HS-5 (cell line): ENCODE measurements around the gene SCUBE3.

Experiments
- DNase-seq: peaks from one replicate; pipeline ENCODE4 v3.0.0-alpha.2; 2012; ENCODE audit warnings: low read depth

Gene SCUBE3

GRCh38 chr6:35213824-35214756 lies at the start of gene SCUBE3:
SCUBE3 (plus strand) TSS chr6:35213956; CDS start chr6:35214419, 463 bp downstream.
- DNase-seq, result no peak

GRCh38 chr6:35164277-35164676 lies 49.5 kb upstream of the SCUBE3 start:
- no peak for DNase-seq

GRCh38 chr6:35164868-35165267 lies 48.9 kb upstream of the SCUBE3 start:
- no peak for DNase-seq

DNA sequence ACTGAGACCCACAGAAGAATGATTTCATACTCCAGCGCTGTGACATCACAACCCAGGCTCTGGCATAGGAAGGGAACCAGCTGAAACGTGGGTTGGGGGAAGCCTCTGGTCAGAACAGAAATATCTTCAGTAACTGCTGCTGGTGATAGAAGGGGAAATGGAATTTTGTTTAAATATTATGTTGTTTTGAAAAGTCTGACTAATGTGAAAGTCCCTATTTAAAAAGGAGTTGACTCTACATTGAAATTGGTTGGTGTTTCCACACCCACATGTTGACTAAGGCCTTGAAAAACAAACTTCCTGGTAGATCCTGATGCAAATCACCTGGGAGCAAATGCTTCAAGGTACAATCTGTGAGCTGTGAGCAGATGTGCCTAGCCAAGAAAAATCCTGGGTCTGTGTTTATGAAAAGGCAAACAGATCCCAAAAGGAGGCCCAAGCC lies 48.1 kb upstream of the SCUBE3 start:
- no peak for DNase-seq

- no peak for DNase-seq
Measured at GRCh38 chr6:35166116-35166515, 47.6 kb upstream of the SCUBE3 start.

DNA sequence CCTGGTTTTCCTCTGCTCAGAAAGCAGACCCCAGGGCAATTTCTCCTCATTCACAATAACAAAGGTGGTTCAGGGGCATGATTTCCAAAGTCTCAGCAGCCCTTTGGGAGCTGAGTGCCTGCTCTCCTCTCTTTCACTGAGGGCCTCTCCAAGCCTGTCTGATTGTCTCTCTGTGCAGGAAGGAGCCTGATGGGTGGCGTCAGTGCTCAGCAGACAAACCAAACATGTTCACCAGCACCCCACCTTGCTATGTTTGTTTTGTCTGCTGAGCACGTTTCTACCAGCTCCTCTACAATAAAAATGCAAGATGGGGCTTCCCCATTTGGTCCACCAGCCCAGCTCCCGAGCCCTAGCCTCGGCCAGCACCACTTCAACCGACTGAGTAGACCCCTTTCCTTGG lies 47.2 kb upstream of the SCUBE3 start:
- no peak for DNase-seq

DNA sequence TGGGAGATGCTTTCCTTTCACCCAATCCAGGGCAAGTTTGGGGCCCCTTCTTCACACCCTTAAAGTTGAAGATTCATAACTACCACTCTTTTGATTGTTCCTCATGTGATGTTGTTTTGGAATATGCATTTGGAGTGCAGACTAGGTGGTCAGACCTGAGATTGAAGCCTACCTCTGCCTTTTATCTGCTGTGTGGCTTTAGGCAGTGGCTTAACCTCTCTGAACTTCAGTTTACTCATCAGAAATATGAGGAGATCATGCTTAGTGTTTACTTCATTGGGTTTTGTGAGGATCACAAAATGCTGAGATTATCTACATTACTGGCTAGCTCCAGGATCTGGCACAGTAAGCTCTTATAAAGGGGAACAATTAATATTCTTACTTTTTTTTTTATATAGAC lies 46.3 kb upstream of the SCUBE3 start:
- no peak for DNase-seq

GRCh38 chr6:35168461-35168861 lies 45.3 kb upstream of the SCUBE3 start:
- DNase-seq, result no peak

- DNase-seq, result no peak
Measured at GRCh38 chr6:35170166-35170565, 43.6 kb upstream of the SCUBE3 start.

GRCh38 chr6:35170891-35171290 lies 42.9 kb upstream of the SCUBE3 start:
- DNase-seq, result no peak

DNA sequence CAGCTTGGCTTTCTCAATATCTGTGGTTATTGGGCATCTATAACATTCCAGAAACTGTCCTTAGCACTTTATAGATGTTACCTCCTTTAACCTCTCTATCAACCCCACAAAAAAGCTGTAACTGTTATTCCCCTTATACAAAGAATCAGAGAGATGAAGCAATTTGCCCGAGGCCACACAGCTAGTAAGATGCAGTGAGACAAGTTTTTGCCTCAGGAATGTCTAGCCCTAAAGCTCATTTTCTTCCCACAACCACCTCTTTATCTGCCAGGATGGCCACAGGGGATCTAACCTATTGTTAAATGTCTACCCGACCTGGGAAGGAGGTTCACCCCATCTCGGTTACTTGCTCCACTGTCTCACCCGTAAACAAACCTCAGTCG lies 40.7 kb upstream of the SCUBE3 start:
- DNase-seq, result no peak

DNA sequence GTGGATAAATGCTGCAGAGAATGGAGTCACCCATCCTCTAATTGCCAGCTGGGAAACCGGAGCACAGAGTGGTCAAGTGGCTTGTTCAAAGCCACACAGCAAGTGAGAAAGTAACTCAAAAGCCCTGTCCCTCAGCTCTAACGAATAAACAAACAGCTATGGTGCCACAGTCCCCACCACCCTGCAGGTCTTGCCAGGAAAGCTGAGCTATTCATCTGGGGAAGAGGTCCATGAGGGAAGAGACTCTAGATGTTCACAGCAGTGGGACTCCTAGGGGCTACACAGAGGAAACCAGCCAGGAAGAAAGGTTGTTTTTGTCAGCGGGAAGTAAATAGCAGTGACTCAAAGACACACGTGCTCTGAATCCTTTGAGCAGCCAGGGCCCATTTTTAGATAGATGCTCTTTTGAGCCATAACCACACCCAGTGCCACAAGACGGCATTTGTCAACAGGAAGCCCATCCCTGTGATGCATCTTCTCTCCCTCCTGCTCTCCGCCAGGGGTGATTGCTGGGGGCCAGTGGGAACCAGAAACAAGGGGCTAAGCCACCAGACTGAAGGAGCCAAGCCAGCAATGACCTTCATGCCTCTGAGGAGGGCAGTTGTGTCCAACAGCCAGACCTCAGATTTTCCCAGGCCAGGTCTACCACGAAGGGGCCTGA lies 40.2 kb upstream of the SCUBE3 start:
- DNase-seq, result no peak

- no peak for DNase-seq
Measured at GRCh38 chr6:35174088-35174434, 39.7 kb upstream of the SCUBE3 start.

DNA sequence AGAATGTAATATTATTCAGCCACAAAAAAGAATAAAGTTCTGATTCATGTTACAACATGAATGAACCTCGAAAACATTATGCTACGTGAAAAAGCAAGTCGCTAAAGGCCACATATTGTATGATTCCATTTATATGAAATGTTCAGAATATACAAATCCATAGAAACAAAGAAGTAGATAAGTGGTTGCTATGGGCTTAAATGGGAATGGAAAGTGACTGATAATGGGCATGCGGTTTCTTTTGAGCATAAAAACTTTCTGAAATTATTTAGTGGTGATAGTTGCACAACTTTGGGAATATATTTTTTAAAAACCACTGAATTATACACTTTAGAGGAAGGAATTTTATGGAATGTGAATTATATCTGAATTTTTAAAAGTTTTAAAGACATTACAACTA lies 39.3 kb upstream of the SCUBE3 start:
- DNase-seq, result no peak

- no peak for DNase-seq
Measured at GRCh38 chr6:35176301-35177024, 37.3 kb upstream of the SCUBE3 start.

DNA sequence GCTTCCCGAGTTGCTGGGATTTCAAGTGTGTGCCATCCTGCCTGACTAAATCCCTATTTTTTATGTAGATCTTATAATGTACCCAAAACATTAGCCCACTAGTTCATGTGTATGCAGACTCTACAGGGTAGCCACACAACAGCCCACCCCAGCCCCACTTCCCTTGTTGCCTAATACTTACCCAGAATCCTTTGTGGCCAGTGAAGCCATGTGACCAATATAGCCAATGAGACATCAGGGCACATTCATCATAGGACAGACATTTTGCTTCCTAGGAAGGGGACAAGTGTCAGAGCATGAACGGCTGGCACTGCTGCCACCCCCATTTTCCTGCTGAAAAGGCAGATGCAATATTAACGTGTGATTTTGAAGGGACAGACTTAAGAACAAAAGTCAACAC lies 36.6 kb upstream of the SCUBE3 start:
- DNase-seq, result no peak

DNA sequence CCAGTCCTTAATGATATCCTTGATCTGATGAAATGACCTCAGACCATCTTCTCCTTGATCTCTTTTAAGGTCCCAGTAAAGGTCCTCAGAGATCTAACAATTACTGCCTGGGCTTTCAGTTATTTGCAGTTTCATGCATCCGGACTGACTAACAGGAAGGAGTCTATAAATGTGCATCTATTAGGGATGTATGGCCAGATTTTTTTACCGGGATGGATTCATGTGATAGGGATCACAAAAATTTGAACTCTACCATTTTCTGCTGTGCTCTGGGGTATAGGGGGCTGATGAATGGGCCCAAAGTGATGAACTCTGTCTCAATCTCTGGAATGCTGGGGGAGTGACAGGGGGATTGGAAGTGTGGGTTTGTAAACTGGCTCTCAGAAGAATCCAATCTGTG lies 36.2 kb upstream of the SCUBE3 start:
- no peak for DNase-seq

DNA sequence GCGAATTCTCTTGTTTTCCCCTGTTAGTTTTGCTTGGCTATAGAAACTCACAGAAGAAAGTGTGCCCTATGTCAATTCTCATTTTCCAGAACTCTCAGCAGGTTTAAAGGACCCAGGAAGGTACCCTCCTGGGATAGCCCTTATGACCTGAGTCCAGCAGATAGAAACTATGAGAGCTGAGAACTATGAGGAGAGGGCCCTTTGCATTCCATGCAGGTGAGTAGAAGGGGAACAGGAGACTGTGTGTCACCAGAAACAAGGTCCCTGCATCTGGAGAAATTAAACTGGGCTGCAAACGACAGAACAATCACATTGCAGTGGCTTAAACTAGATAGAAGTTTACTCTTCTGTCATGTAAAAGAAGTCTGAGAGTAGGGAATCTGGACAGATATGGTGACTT lies 35.7 kb upstream of the SCUBE3 start:
- no peak for DNase-seq

DNA sequence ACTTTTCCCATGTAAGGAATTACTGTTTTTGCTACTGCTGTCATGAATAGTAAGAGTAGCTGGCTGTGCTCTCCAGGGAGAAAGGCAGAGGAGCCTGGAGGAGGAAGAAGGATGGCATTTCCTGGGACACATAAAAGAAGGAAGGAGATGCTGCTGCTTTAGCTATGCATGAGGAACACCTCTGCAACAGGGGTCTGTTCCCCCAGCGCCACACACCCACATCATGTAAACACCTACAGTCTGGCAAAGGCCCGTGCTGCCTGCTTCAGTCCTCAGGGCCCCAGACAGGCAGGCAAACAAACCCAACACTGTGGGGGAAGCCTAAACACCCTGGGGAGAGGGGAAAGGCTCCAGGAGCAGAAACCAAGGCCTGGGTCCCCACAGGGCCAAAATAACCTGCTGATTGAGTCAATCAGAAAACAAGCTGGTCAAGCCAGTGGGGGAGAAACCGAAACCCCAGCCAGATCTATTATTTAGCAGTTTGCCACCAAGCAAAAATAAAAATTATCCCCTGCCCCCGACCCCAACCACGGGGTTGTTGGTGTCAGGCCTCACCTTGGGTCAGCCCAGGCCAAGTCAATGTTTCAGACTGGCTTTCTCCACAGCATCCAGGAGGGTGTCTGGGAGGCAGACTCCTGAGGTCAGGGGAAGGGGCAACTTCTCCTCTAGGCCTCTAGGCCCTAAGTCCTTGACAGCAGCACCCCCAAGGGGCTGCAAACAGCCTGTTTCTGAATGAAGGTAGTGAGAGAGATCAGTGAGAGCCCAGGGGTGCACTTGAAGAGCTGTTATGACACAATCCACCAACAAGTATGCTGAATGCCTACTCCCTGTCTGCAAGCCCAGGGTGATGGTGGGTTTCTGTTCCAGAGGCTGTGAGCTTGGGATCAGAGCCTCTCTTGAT lies 34.6 kb upstream of the SCUBE3 start:
- no peak for DNase-seq

DNA sequence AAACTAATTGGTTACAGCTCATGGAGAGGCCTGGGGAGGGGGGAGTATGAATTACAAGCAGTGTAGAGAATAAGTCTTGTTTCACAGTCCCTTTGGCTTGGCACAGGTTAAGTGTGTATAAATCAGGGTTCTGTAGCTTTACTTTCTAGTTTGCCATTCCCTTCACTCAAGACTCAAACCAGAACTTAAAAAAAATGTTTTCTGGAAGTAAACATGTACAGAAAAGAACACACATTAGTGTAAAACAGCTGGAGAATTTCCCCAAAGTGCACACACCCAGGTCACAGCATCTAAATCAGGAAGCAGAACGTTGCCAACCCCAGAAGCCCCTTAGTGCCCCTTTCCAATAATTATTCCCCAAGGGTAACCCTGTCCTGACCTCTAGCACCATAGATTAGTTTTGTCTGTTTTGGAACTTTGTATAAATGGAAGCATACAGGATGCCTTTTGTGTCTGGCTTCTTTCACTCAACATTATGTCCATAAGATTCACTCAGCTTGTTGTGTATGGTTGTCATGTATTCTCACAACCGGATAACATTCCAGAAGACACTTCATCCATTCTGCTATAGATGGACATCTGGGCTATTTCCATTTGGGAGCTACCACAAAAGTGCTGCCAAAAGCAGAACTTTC lies 33.7 kb upstream of the SCUBE3 start:
- DNase-seq, result no peak

- DNase-seq, result no peak
Measured at GRCh38 chr6:35181308-35181932, 32.3 kb upstream of the SCUBE3 start.
